AG09319 (cell line): ENCODE data around the gene MYO5B.

ENCODE experiments used
- DNase-seq: peaks from one replicate; pipeline ENCODE4 v3.0.0-alpha.2; 2010; ENCODE audit warnings: low read depth; ENCODE audit errors: extremely low read depth
- TF ChIP-seq, protein P1 (sequence below): IDR thresholded peaks from 2 replicates; pipeline ENCODE4 v1.5.1; 2011; ENCODE audit warnings: low read depth, mild to moderate bottlenecking, inconsistent platforms, low read length, moderate library complexity

MYO5B gene

DNA sequence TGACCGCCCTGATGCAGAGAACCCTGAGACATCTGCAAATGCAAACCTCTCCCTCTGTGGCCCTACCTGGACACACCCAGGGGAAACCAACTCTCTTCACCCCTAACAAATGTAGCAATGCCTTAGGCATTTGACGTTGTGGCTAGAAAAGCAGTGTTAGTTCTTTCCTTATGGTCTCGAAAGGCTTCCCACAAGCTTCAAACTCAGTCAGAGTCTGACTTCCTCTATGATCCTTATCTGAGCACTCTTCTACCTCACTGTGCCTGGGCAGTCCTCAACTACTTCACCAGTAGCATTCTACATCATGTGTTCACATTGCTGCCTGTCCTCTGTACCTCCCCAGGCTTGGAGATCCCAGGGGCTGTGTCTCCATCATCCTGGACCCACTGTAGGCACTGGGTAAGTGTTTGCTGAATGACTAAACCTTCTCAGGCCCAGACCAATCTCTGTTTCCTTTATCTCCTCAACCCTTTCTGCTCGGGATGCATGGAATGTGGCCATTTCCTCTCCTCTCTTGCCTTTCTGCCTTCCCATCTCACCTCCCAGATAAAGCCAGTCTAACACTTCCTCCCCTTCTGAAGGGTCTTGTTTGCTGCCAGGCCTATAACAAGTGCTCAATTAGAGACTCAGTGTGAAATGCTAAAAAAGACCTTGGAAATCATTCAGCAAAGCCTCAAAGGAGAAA is 289.9 kb downstream of the MYO5B start:
- TF ChIP-seq, protein P1, sequence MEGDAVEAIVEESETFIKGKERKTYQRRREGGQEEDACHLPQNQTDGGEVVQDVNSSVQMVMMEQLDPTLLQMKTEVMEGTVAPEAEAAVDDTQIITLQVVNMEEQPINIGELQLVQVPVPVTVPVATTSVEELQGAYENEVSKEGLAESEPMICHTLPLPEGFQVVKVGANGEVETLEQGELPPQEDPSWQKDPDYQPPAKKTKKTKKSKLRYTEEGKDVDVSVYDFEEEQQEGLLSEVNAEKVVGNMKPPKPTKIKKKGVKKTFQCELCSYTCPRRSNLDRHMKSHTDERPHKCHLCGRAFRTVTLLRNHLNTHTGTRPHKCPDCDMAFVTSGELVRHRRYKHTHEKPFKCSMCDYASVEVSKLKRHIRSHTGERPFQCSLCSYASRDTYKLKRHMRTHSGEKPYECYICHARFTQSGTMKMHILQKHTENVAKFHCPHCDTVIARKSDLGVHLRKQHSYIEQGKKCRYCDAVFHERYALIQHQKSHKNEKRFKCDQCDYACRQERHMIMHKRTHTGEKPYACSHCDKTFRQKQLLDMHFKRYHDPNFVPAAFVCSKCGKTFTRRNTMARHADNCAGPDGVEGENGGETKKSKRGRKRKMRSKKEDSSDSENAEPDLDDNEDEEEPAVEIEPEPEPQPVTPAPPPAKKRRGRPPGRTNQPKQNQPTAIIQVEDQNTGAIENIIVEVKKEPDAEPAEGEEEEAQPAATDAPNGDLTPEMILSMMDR, result no peak
- no peak for DNase-seq

DNA sequence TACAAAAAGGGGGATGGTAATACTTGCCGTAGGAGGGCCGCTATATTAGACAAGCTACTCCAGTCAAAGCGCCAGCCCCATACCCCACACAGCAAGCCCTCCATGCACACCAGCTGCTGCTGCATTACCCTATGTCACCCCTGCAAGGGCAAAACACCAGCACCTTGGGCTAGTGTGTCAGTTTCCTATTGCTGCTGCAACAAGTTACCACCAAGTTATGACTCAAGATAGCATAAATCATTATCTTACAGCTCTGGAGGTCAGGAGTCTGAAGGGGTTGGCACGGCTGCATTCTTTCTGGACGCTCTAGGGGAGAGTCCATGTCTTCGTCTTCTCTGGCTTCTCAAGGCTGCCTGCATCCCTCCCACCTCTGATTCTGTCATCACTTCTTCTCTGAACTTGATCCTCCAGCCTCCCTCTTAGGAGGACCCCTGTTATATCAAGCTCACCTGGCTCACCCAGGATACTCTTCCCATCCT is 293.0 kb downstream of the MYO5B start:
- no peak for DNase-seq
- TF ChIP-seq, protein P1, result no peak

DNA sequence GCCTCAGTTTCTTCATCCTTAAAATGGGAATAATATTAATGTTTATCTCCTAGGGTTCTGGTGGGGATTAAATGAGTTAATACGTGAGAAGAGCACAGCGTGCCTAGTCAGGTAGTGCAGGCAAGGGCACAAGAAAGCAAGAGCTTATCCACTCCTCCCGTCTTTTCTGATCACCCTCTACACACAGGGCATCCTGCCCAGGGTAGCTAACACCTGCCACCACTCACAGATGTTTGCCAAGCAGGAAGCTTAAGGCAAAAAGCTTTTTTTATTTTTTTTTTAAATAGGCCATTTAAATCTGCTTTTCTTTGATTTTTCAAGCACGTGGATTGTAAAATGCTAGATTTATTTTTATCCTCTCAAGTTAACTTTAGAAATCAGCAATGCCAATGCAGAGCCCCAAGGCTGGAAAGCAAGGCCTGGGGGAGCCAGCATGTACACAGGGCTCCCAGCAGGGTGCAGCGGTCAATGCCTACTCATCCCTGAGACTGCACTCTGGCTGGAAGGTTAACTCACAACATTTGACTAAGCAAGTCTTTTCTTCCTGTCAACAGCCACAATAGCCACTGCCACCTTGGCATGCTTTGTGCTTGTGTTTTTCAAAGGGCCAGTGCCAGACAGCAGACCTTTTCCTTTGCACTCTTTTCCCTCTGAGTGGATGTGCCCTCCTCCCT is 295.2 kb downstream of the MYO5B start:
- TF ChIP-seq, protein P1, result no peak
- no peak for DNase-seq

DNA sequence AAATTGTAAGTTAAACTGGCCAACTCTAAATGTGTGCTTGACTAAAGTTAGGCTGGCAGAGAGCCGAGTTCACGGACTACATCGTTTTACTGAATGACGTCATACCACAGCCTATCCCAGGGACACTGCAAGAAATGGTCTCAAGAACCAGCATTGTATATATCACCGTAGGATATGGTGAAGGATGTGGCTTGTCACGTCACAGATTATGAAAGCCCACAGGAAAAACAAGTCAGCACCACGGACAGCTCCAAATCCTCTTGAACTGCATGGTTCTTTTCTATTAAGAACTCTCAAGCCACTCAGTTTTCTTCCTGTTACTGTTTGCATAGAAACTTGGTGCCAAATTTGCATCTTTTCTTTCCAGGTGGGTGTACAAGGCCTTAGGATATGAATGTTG is 296.5 kb downstream of the MYO5B start:
- TF ChIP-seq, protein P1, result no peak
- no peak for DNase-seq

DNA sequence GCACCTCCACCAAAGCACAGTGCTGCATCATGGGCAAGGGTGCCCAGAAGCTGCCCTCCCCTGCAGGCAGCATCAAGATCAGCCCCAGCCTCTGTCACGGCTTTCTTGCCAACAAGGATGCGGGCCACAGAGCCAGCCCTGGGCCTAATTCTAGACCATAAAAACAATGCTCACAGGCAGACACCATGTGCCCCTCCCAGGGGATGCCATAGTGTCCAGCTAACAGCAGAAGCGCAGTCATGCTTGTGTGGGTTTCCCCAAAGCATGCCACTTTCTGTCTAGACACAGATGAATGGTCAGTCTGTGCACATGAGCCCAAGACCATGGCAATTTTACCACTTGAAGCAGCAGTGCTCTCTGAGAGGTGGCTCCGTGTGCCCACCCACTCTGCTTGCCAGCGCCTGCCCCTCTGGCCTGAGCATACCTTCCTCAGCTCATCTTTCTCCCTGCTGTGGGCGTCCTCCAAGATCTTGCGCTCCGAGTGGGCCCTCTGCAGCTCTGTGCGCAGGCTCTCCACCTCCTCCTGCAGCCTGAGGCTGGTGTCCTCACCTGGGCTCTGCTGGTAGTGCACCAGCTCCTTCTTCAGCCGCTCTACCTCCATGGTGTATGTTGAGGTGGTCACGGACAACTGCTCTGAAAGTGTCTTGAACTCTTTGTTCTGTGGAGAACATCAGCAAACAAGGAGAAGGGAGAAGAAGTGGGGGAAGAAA is 300.3 kb downstream of the MYO5B start:
- no peak for DNase-seq
- TF ChIP-seq, protein P1, result no peak

DNA sequence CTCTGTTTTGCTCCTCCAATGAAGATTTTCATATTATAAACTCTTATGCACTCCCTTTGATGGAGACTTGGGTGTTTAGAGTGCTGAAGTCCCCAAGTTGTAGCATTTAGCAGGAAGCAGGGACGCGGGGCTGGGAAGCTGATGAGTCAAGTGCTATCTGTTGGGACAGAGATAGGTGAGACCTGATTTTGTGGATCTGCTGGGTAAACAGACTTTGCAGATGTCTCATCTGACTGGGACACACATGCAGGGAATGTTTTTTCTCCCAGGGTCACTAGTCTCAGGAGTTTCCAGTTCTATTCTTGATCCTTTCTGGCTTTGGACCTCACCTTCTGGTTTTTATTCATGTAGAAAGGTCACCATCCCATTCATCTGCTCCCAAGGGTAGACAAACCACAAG is 301.9 kb downstream of the MYO5B start:
- TF ChIP-seq, protein P1, result no peak
- DNase-seq, result no peak
